ENCODE data around the gene RIN3. TPM values are rescaled to one million over a fixed set of nuclear protein-coding genes. Genes with fewer than 3 reads are reported as not detected.

Gene RIN3
- total RNA-seq, 4 donors from 2014 or later = 4.7 to 7.9 (median 6.6) TPM

DNA sequence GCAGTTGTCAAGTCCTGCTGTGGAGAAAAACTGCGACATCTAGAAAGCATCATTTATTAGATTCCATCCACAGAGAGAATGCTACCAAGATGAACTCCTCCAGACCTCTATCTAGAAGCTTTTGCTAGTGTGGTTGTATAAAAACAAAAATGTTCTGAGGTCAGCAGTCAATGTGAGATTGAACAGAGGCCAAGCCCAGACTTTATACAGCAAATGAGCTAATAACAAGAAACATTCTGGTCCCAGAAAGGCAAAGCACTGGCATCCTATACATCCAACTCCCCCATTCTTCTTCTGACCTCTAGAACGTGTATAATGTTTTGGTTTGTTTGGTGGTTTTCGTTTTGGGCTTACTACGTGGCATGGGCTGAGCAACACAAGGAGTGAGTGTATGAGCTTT lies 26.7 kb upstream of the RIN3 start:
- Histone ChIP-seq H3K9me3 (no peaks in the 10 kb centered on the region), H3K27me3 (no peaks in the 10 kb centered on the region), H3K4me1 (no peaks in the 10 kb centered on the region), H3K4me3 (replicated peaks in 1 of 3) (no peak overlapping the region), H3K27ac (no peak overlapping the region), H3K36me3 (no peaks in the 10 kb centered on the region)
- WGBS, 2 donors = 82 to 85% methylated on average over 4 of the region's 4 CpGs
- intact Hi-C loops (cut with DNase I) = no loop called here
- DNase-seq = no peak
- TF ChIP-seq POLR2A (IDR thresholded peaks at IDR 0.05) = no peak
- TF ChIP-seq, protein P1, sequence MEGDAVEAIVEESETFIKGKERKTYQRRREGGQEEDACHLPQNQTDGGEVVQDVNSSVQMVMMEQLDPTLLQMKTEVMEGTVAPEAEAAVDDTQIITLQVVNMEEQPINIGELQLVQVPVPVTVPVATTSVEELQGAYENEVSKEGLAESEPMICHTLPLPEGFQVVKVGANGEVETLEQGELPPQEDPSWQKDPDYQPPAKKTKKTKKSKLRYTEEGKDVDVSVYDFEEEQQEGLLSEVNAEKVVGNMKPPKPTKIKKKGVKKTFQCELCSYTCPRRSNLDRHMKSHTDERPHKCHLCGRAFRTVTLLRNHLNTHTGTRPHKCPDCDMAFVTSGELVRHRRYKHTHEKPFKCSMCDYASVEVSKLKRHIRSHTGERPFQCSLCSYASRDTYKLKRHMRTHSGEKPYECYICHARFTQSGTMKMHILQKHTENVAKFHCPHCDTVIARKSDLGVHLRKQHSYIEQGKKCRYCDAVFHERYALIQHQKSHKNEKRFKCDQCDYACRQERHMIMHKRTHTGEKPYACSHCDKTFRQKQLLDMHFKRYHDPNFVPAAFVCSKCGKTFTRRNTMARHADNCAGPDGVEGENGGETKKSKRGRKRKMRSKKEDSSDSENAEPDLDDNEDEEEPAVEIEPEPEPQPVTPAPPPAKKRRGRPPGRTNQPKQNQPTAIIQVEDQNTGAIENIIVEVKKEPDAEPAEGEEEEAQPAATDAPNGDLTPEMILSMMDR (IDR thresholded peaks at IDR 0.05) = no peak

GRCh38 chr14:92487513-92488133 lies 26.0 kb upstream of the RIN3 start:
- Histone ChIP-seq H3K4me3 (replicated peaks in 1 of 3) (no peak overlapping the region), H3K27ac (no peak overlapping the region), H3K9me3 (no peaks in the 10 kb centered on the region), H3K4me1 (no peaks in the 10 kb centered on the region), H3K27me3 (no peaks in the 10 kb centered on the region), H3K36me3 (no peaks in the 10 kb centered on the region)
- 67 to 74% methylated on average over 10 of the region's 10 CpGs for WGBS, 2 donors
- no peak for DNase-seq
- intact Hi-C loops (cut with DNase I) = no loop called here
- TF ChIP-seq, protein P1 (IDR thresholded peaks at IDR 0.05) = no peak
- TF ChIP-seq POLR2A (IDR thresholded peaks at IDR 0.05) = no peak

- WGBS, 2 donors = 89 to 90% methylated on average over 21 of the region's 21 CpGs
- no peak overlapping the region for H3K4me3 ChIP-seq (replicated peaks in 1 of 3)
- no peaks in the 10 kb centered on the region for H3K36me3 ChIP-seq
- TF ChIP-seq, protein P1 (IDR thresholded peaks at IDR 0.05) = no peak
- no peak for TF ChIP-seq POLR2A (IDR thresholded peaks at IDR 0.05)
- no peak for DNase-seq
- H3K9me3 ChIP-seq = no peaks in the 10 kb centered on the region
- intact Hi-C loops (cut with DNase I) = no loop called here
- H3K27me3 ChIP-seq = no peaks in the 10 kb centered on the region
- no peak overlapping the region for H3K27ac ChIP-seq
- no peaks in the 10 kb centered on the region for H3K4me1 ChIP-seq
These were observed 24.0 kb upstream of the RIN3 start for GRCh38 chr14:92489394-92490238.

- H3K36me3 ChIP-seq = no peaks in the 10 kb centered on the region
- H3K4me3 ChIP-seq (replicated peaks in 1 of 3) = no peak overlapping the region
- H3K27ac ChIP-seq = no peak overlapping the region
- H3K9me3 ChIP-seq = no peaks in the 10 kb centered on the region
- no peaks in the 10 kb centered on the region for H3K27me3 ChIP-seq
- DNase-seq = no peak
- WGBS, 2 donors = 70 to 80% methylated on average over 16 to 17 of the region's 17 CpGs
- intact Hi-C loops (cut with DNase I) = no loop called here
- TF ChIP-seq, protein P1 (IDR thresholded peaks at IDR 0.05) = no peak
- no peak for TF ChIP-seq POLR2A (IDR thresholded peaks at IDR 0.05)
- H3K4me1 ChIP-seq = no peaks in the 10 kb centered on the region
These were observed 23.2 kb upstream of the RIN3 start for GRCh38 chr14:92490239-92490959.
